Esophagus squamous epithelium (tissue), 5 donors: ENCODE data around the gene SLC24A4. TPM values are rescaled to one million over a fixed set of nuclear protein-coding genes. Genes with fewer than 3 reads are reported as not detected.

ENCODE experiments used
- DNase-seq: peaks from one replicate; lab custom pipeline; 2025; lab: John Stamatoyannopoulos, UW
- H3K27ac ChIP-seq, 4 donors: fragments of 200-600 bp; sonication (generic); one replicate each; pipeline ENCODE4 v1.5.1; 2016 to 2019; ENCODE audit warnings: mild to moderate bottlenecking in 1 of 4
- H3K27me3 ChIP-seq, 4 donors: fragments of 200-600 bp; sonication (generic); 1 replicate in 3 of 4; 2 replicates in 1 of 4; pipeline versions ENCODE4 v1.5.1 to v1.6.0; 2017 to 2021; ENCODE audit warnings: antibody characterized with exemption in 1 of 4
- H3K36me3 ChIP-seq, 3 donors: fragments of 200-600 bp; sonication (generic); one replicate each; pipeline ENCODE4 v1.5.1; 2016 to 2019
- H3K4me1 ChIP-seq, 3 donors: fragments of 200-600 bp; sonication (generic); one replicate each; pipeline ENCODE4 v1.5.1; 2017 to 2019
- H3K4me3 ChIP-seq, 4 donors: fragments of 200-600 bp; sonication (generic); 1 replicate in 3 of 4; 2 replicates in 1 of 4; pipeline ENCODE4 v1.5.1; 2016 to 2019; ENCODE audit warnings: mild to moderate bottlenecking in 2 of 4, moderate library complexity in 1 of 4
- H3K9me3 ChIP-seq, 3 donors: fragments of 200-600 bp; sonication (generic); one replicate each; pipeline ENCODE4 v1.5.1; 2016 to 2019
- POLR2A ChIP-seq, 4 donors: fragments of 450-650 bp; IDR thresholded peaks; one replicate each; pipeline ENCODE4 v1.6.1; 2017; ENCODE audit warnings: antibody characterized with exemption in 4 of 4, mild to moderate bottlenecking in 4 of 4, moderate library complexity in 3 of 4
- WGBS, 2 donors: methylation state at CpG; one replicate each; pipeline ENCODE4 v1.1.5; 2018; 5-methylcytosine and 5-hydroxymethylcytosine counted together
- intact Hi-C: fragments of 100-400 bp; cut with DNase I; formaldehyde crosslinking; loops from one replicate; pipeline ENCODE4 v1.15.0; 2022
- total RNA-seq, 4 donors: library from RNA; depleted of rRNA; stranded (reverse); fragments of >200 nt; gene quantifications; one replicate each; pipeline ENCODE4 v1.1.0, GENCODE V29; 2016
- TF ChIP-seq, protein P1 (sequence below), 6 experiments: fragments of 450-650 bp in 4 of 6; fragments of 200-600 bp in 2 of 6; sonication (generic) in 2 of 6; IDR thresholded peaks; one replicate each; pipeline ENCODE4 v1.5.1; 2016 to 2019; ENCODE audit warnings: antibody characterized with exemption in 6 of 6, mild to moderate bottlenecking in 4 of 6, moderate library complexity in 4 of 6
- donor health status: DM: yes; HTN: yes; CAD: no.

SLC24A4 gene
- total RNA-seq, 4 donors from 2014 or later = 0.04 to 0.38 (median 0.20) TPM

- 53 to 59% methylated on average over 9 of the region's 9 CpGs for WGBS, 2 donors
- no peaks in the 10 kb centered on the region for H3K36me3 ChIP-seq
- no peak overlapping the region for H3K4me3 ChIP-seq
- H3K4me1 ChIP-seq = no peaks in the 10 kb centered on the region
- no peak for DNase-seq
- H3K27ac ChIP-seq = no peak overlapping the region
- TF ChIP-seq POLR2A (IDR thresholded peaks at IDR 0.05) = no peak
- TF ChIP-seq, protein P1, sequence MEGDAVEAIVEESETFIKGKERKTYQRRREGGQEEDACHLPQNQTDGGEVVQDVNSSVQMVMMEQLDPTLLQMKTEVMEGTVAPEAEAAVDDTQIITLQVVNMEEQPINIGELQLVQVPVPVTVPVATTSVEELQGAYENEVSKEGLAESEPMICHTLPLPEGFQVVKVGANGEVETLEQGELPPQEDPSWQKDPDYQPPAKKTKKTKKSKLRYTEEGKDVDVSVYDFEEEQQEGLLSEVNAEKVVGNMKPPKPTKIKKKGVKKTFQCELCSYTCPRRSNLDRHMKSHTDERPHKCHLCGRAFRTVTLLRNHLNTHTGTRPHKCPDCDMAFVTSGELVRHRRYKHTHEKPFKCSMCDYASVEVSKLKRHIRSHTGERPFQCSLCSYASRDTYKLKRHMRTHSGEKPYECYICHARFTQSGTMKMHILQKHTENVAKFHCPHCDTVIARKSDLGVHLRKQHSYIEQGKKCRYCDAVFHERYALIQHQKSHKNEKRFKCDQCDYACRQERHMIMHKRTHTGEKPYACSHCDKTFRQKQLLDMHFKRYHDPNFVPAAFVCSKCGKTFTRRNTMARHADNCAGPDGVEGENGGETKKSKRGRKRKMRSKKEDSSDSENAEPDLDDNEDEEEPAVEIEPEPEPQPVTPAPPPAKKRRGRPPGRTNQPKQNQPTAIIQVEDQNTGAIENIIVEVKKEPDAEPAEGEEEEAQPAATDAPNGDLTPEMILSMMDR (IDR thresholded peaks at IDR 0.05) = no peak
- intact Hi-C loops = no loop called here
- no peaks in the 10 kb centered on the region for H3K9me3 ChIP-seq
- peaks cover 0 to 15% (median 0%) of the 10 kb centered on the region in 4 donors for H3K27me3 ChIP-seq
Observed at GRCh38 chr14:92288994-92289660, 33.8 kb upstream of the SLC24A4 start.

- TF ChIP-seq, protein P1 (IDR thresholded peaks at IDR 0.05) = no peak
- TF ChIP-seq POLR2A (IDR thresholded peaks at IDR 0.05) = no peak
- H3K9me3 ChIP-seq = no peaks in the 10 kb centered on the region
Observed at GRCh38 chr14:92292673-92293072, 30.3 kb upstream of the SLC24A4 start.

GRCh38 chr14:92294506-92294905 lies 28.5 kb upstream of the SLC24A4 start:
- H3K4me1 ChIP-seq = no peaks in the 10 kb centered on the region
- DNase-seq = no peak
- TF ChIP-seq POLR2A (IDR thresholded peaks at IDR 0.05) = no peak
- TF ChIP-seq, protein P1 (IDR thresholded peaks at IDR 0.05) = no peak
- H3K4me3 ChIP-seq = no peak overlapping the region
- no peak overlapping the region for H3K27ac ChIP-seq
- H3K36me3 ChIP-seq = no peaks in the 10 kb centered on the region
- H3K9me3 ChIP-seq = no peaks in the 10 kb centered on the region
- H3K27me3 ChIP-seq = peaks cover 0 to 30% (median 0%) of the 10 kb centered on the region in 4 donors
- 76% methylated on average over 2 of the region's 2 CpGs; no CpG with 5 or more reads in 1 of the 2 donors for WGBS, 2 donors
- intact Hi-C loops = no loop called here

More at GRCh38 chr14:92292673-92293072, 30.3 kb upstream of the SLC24A4 start:
- 63 to 65% methylated on average over 2 of the region's 2 CpGs for WGBS, 2 donors
- Histone ChIP-seq H3K27me3 (peaks cover 0 to 27% (median 0%) of the 10 kb centered on the region in 4 donors), H3K27ac (no peak overlapping the region), H3K4me1 (no peaks in the 10 kb centered on the region), H3K36me3 (no peaks in the 10 kb centered on the region), H3K4me3 (no peak overlapping the region)
- no peak for DNase-seq
- intact Hi-C loops = no loop called here

GRCh38 chr14:92297818-92298595 lies 25.0 kb upstream of the SLC24A4 start:
- H3K27me3 ChIP-seq = peaks cover 0 to 39% (median 0%) of the 10 kb centered on the region in 4 donors
- TF ChIP-seq, protein P1 (IDR thresholded peaks at IDR 0.05) = no peak
- no peak for TF ChIP-seq POLR2A (IDR thresholded peaks at IDR 0.05)
- H3K36me3 ChIP-seq = no peaks in the 10 kb centered on the region
- no peak overlapping the region for H3K27ac ChIP-seq
- no peaks in the 10 kb centered on the region for H3K9me3 ChIP-seq
- WGBS, 2 donors = 60 to 68% methylated on average over 6 of the region's 6 CpGs
- DNase-seq = no peak
- intact Hi-C loops = no loop called here
- no peaks in the 10 kb centered on the region for H3K4me1 ChIP-seq
- H3K4me3 ChIP-seq = no peak overlapping the region

GRCh38 chr14:92302481-92302880 lies 20.5 kb upstream of the SLC24A4 start:
- 59 to 74% methylated on average over 5 of the region's 5 CpGs for WGBS, 2 donors
- Histone ChIP-seq H3K4me3 (no peak overlapping the region), H3K36me3 (no peaks in the 10 kb centered on the region), H3K9me3 (no peaks in the 10 kb centered on the region), H3K27me3 (peaks cover 0 to 26% (median 0%) of the 10 kb centered on the region in 4 donors), H3K4me1 (no peaks in the 10 kb centered on the region), H3K27ac (no peak overlapping the region)
- intact Hi-C loops = no loop called here
- DNase-seq = no peak
- TF ChIP-seq POLR2A (IDR thresholded peaks at IDR 0.05) = no peak
- TF ChIP-seq, protein P1 (IDR thresholded peaks at IDR 0.05) = no peak
